ENCODE measurements around the gene LRMDA.
"Not testable (repeated sequence)": the region's sequence is repeated elsewhere in the genome, so short reads cannot be mapped to it uniquely, and the experiment has no call there.

The LRMDA gene

DNA sequence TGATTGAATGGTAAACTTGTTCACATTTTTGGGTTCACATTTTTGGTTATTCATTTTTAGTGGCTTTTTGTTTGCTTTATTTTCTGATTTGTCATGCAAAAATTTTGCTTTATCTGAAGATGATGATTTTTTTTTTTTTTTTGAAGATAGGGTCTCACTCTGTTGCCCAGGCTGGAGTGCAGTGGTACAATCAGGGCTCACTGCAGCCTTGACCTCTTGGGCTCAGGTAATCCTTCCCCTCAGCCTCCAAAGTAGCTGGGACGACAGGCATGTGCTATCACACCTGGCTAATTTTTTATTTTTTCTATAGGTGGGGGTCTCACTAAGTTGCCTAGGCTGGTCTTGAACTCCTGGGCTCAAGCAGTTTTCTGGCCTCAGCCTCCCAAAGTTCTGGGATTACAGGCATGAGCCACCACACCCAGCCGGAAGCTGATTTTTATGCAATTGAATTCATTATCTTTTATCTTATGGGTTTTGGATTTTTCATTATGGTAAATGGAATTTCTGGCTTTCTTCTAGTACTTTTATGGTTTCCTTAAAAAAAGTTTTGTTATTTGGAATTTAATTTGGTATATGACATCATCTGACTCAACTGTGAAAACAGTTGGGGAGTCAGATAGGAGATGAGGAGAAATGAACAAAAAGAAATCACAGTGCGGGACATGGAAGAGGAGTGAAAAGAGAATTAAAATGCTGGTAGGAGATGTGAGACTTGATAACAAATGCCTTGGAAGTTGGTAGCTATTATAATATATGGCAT lies 158.7 kb downstream of the LRMDA start:
- no peak for DNase-seq (ENCODE audit: low spot score)

DNA sequence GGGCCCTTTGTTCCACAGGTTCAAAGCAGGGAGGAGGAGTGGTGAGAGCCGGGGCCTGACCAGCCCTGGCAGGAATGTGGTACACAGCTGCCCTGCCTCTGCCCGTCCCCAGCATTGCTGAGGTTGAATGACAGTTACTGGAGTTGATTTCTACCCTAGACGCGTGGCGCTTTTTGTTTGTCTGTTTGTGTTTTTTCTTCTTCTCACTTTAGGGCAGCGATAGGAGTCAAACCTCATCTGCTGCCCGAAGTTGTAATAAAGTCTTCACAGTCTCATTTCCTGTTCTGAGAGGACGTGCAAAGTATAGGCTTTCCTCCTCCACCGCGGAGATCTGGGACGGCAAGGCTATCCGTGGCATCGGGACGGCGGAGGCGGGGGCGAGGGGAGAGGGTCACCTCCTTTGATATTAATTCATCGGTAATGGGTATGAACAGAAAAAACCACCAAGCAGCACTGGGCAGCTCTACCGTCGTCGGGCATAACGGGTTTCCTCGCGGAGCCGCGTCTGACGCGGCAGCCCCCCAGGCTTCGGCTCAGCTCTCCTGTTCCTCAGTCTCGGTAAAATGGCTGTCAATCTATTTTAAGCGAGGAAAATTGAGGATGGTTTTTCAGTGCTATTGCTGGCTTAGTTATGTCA lies 160.8 kb downstream of the LRMDA start:
- DNase-seq (ENCODE audit: low spot score), result no peak

DNA sequence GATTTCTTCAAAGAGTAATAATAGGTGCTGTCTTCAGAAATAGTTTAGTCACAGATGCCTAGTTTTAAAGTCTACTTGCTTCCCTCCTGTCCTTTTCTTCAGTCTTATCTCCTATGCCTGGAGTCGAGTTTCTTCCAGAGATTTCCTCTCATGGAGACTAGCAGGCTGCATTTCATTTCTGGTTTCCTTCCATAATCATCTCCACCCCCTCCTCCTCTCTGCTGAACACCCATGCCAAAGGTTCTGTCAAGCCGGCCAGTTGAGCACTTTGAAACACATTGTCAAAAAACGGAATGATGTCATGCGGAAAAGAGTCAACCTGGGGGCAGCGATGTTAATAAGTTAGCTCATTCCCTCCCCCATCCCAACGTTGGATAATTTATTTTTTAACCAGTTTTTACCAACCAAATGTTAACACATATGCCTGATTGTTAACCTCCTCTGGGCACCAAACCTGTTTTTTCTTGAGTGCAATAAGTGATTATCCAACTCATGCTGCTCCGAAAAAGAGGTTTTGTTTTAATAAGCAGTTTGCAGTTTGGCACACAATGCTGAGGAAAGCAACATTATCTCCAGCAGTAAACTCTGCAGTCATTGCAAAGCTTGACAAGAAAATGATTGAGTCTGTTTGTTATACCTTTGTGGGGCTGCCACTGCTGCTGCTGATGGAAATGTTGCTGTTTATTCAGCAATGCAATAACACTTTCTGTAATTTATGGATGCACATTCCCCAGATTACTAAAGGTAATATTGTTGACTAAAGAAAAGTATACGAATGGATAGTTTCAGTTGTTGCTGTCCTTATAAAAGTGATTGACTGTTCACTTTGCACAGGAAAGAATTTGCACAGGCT lies 161.6 kb downstream of the LRMDA start:
- no peak for DNase-seq (ENCODE audit: low spot score)

GRCh38 chr10:75593692-75594556 lies 162.5 kb downstream of the LRMDA start:
- no peak for DNase-seq (ENCODE audit: low spot score)

DNA sequence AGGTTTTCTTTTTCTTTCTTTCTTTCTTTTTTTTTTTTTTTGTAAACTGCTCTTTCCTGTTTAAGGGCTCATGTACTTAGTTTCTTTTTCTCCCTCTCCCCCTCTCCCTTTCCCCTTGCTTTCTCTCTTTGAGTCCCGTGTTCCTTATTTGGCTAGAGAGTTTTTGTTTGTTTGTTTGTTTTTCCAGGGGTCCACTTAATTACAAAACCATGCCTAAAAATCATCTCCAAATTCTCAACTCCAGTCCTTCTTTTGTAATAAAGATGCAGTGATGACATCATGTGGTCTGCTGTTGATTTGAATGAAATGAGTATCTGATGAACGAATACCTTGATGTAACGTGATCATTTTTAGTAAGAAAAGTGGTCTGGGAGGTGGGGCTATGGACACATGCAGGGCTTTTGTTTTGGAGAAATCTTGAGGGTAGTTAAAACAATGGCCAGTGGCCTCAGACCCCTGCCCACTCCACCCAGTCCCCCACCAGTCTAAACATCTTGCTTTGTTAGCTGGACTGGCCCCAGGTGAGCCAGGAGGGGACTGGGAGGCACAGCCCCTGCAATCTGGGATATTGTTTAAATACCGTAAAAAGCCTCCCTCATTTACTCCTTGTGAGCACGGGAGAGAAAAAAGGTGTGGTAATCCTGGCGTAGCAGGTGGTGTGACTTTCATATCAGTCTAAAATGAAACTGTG lies 165.7 kb downstream of the LRMDA start:
- DNase-seq (ENCODE audit: low spot score), result no peak

DNA sequence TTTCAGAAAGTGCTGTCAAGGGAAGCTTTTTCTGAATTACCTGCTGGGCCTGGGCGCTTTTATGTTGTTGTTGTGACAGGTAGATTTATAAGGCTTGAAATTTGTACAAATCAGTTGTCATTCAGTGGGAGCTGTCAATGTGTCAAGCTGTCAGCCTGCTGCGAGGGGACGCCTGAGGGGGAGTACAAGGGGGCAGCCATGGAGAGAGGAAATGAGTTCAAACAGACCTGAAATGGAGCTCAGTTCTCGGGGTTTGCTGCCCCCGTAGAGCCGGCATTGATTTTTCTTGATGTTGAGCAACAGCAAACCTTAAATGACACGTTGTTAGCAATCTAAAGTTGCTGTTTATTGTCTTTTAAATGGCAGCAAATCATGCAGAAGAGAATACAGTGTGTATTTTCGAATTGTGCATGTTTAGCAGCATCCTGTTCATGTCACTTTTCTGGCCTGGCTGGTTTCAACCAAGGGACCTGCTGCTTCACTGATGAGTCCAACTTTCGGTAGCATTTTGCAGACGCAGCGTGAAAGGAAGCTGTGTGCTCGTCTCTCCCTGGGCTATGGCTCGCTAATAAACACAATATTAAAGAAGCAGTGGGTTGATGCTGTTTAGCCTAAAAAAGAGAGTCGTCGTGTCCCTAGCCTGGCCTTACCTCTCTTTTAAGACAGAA lies 166.5 kb downstream of the LRMDA start:
- DNase-seq (ENCODE audit: low spot score), result no peak

DNA sequence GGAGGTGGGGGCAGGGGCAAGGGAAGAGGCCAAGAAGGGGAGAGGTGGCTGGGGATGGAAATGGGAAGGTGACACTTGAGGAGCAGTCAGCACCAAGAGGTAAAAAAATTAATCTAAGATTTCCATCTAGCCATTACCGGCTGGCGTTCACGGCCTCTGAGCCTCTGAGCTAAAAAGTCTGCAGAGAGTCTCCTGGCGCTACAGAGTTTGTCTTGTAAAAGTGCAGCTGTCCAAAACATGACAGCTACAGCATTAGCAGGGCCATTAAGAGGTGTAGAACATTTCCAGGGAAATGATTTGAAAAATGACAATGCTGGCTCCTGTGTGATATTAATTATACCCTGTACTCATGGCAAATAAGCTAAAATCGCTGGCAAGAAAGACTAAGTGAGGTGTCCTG lies 167.6 kb downstream of the LRMDA start:
- DNase-seq (ENCODE audit: low spot score), result no peak

DNA sequence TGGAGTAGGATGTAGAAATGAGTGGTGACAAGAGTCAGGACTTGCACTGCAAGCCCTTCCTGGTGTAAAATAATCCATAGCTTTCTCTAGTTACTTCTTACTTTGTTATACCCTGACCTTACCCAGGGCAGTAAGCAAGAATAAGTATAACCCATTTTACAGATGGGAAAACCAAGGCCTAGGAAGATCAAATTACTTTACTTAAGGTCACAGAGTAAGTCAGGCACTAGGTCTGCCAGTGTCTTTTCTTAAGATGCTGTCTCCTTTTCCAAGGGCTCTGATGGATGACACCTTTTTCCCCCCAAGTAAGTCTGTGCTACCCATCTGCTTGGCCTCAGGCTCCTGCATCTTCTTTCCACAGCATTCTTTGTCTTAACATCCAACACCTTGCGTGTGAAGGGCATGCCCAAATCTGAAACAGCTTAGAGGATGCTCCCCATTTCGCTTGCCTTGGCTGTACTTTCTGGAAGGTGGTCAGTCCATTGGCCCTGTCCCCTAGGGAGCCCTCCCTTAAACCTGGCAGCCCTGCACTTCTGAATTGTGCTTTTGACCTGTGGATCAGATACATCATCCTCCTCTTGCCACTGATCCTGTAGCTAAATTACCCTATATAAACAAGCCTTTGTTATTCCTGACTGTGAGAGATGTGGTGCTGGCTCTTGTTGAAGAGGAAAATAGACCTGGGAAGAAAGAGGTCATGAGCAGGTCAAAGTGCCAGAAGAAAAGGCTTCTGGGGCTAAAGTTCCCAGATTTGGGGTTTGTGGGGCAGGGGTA lies 168.6 kb downstream of the LRMDA start:
- no peak for DNase-seq (ENCODE audit: low spot score)

DNA sequence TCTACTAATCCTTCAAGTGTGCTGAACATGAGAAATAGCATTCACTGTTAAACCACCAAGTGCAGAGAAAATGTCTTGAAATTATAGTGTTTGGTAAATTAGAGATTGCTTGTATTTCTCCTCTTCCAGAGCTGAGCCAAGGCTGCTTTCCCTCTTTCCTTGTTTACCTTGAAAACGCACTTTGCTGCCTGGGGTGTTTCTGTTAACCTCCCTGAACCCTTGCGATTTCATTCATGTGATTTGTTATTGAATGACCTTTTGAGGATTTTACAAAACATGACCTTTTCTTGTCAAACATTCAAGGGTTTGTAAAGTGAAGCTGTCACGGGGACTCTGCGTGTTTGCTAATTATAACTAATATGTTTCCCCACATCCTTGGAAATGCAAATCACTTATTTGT lies 169.4 kb downstream of the LRMDA start:
- DNase-seq (ENCODE audit: low spot score), result no peak

GRCh38 chr10:75602341-75602740 lies 170.9 kb downstream of the LRMDA start:
- no peak for DNase-seq (ENCODE audit: low spot score)

DNA sequence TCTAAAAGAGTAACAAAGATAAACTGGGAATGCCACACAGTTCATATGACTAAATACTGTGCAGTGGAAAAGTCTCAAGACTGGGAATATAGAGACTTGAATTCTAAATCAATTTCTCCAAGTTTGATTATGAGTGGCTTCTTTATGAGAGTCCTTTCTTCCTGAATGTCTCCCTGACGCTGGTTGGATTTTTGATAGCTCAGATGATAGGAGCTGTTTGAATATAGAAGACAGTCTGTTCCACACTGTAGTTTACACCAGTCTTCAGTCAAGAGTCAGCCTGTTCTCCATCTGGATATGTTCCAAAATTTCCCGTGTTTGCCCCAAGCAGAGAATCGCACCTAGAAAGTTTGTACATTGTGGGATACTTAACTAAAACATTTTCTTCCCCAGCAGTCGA lies 173.7 kb downstream of the LRMDA start:
- no peak for DNase-seq (ENCODE audit: low spot score)

DNA sequence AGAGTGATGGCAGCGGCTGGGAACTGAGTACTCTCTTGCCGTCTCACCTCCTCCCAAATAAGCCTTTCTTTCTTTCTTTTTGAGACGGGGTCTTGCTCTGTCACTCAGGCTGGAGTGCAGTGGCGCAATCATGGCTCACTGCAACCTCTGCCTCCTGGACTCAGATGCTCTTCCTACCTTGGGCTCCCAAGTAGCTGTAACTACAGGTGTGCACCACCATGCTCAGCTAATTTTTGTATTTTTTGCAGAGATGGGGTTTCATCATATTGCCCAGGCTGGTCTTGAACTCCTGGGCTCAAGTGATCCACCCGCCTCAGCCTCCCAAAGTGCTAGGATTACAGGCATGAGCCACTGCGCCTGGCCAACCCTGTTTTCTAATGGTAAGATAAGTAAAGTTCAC lies 174.4 kb downstream of the LRMDA start:
- DNase-seq (ENCODE audit: low spot score), result not testable (repeated sequence)

DNA sequence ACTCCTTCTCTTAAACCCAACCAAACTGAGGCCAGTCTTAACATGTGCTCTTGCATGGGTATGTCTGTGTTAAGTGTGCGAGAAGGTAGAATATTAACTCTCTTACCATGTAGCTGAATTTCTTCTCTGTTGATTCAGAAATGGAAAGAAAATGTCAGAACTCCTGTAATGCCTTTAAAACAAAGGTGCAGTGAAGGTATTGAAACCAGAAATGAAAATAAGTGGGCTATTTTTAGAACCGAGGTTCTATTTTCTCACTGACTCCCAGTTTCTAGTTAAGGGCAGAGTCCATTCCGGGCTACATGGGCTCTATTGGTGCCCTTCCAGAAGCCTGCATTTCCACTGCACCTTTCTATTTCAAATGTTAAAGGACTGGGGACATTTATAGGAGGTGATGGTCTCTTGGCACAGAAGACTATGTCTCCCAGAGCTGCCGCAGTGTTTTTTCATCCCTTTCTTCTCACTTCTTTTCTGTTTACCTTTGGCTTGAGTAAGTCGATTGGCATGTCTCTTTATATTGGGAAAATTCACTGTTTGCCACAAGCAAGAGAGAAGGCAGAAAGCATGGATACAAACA lies 174.9 kb downstream of the LRMDA start:
- no peak for DNase-seq (ENCODE audit: low spot score)

DNA sequence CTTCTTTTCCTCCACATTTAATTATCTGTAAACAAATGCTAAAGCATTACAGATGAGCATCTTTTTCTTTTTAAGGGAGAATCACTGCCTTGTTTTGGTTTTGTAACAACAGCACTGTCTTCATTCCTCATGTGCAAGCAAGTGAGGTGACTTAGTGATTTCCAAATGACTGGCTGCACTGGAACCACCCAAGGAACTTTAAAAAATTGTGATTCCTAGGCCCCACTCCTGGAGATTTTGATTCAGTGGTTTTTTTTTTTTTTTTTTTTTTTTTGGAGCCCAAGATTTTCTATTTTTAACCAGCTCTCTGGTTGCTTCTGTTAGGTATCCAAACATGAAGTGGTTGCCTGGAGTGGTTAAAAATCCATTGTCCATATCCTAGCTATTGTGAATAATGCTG lies 176.2 kb downstream of the LRMDA start:
- DNase-seq (ENCODE audit: low spot score), result no peak

GRCh38 chr10:75610183-75610582 lies 178.8 kb downstream of the LRMDA start:
- no peak for DNase-seq (ENCODE audit: low spot score)

DNA sequence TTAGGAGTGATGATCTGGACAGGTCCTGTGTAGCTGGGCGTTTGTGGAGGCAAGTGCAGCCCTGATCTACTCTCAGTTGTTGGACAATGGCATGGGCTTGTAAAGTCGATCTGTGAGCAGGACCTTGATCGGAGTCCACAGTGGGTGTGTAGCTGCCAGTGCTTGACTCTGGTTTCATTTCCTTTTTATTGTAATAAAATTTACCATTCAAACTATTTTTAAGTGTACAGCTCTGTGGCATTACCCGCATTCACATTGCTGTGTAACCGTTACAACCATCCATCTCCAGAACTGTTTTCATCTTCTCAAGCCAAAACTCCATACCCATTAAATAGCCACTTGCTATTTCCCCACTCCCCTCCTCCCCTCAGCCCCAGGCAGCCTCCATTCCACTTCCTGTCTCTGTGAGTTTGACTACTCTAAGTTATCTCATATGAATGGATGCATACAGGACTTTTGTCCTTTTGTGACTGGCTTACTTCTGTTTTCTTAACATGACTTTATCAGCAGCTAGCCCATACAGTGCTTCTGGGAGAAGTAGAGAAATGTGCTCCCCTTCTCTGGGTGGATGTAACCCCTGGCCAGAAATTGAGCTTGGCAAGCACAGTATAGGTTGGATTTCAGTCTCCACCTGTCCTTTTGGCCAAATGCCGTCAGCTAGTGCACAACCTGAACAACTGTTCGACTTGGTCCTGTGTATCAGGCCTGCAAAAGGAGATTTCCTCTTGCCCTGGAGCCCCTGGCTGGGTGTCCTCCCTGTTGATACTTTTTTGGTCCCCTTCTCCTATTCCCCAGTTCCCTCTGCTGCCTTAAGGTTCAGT lies 180.0 kb downstream of the LRMDA start:
- DNase-seq (ENCODE audit: low spot score), result peak; percentile 20

DNA sequence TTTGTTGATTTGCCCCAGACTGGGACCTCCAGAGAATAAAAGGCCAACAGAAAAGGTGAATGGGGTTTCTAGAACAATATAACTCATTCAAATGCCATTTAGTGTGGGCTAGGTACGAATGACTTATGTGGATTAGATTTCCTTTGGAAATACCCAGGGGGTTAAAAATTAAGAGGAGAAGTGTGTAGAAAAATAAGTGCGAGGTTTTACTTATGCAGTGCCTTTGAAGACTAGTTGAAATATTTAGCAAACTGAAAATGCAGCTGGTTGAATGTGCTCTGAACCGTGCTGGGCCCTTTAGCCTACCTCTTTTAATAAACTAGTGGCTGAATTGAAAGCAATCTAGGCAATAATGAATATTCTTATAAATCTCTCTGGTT lies 180.6 kb downstream of the LRMDA start:
- DNase-seq (ENCODE audit: low spot score), result no peak

DNA sequence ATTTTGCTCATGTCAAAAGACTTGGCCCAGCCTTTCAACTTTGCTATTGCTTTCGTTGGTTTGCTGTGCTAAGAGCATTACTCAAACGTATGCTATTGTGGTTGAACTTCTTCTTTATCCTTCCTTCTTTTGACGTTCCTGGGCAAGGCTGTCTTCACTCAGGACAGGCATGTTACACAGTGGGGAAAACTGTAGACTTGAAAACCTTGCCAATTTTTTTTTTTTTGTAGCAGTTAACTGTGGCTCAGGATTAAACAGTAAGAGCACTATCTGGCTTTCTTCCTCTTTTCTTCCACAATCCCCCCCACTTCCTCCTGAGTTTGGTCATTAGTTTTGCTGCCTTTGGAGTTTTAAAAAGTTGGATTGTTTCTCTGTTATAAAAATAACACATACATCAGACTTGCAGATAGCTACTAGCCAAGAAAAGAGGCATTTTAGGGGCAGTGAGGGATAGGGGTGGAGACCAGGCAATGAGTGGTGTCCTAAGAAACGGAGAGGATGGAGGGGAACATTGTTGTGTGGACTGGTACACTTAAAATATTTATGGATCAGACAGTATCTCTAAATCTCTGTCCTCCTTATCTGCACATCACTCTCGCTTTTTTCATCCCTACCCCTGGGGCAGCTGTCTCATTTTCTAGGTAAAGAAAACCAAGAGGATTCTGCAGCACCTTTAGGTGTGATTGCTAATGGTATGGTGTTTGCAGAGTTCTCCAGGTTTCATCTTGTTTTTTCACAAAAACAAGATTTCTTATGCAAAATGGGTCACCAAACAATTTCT lies 181.7 kb downstream of the LRMDA start:
- peak; percentile 68 for DNase-seq (ENCODE audit: low spot score)

Measured in Ammon's horn (tissue), 1 donor.